H9 (cell line): Measurements from ENCODE around the gene HTR5A. TPM values are rescaled to one million over a fixed set of nuclear protein-coding genes. Genes with fewer than 3 reads are reported as not detected.

Source experiments
- DNase-seq: peaks from one replicate; pipeline ENCODE4 v3.0.0-alpha.2; 2017
- H2AFZ ChIP-seq: one replicate; pipeline ENCODE4 v1.6.1; 2013; ENCODE audit warnings: mild to moderate bottlenecking, low read length, control low read depth, moderate library complexity
- H2AK5ac ChIP-seq: 2 replicates; pipeline ENCODE4 v1.6.1; 2013; ENCODE audit warnings: low read length, control low read depth, mixed read lengths; ENCODE audit not compliant: insufficient read length
- H2BK120ac ChIP-seq: one replicate; pipeline ENCODE4 v1.6.1; 2013; ENCODE audit warnings: low read depth, mild to moderate bottlenecking, low read length, control low read depth, inconsistent platforms; ENCODE audit not compliant: poor library complexity, severe bottlenecking
- H2BK12ac ChIP-seq: 2 replicates; pipeline ENCODE4 v1.6.1; 2013; ENCODE audit warnings: low read length, control low read depth, mixed read lengths, low read depth; ENCODE audit not compliant: insufficient read length
- H2BK15ac ChIP-seq: 2 replicates; pipeline ENCODE4 v1.6.1; 2013; ENCODE audit warnings: low read depth, low read length, control low read depth
- H2BK20ac ChIP-seq: one replicate; pipeline ENCODE4 v1.6.1; 2013; ENCODE audit warnings: low read depth, mild to moderate bottlenecking, low read length, control low read depth, inconsistent platforms; ENCODE audit not compliant: poor library complexity, severe bottlenecking
- H2BK5ac ChIP-seq: 2 replicates; pipeline ENCODE4 v1.6.1; 2013; ENCODE audit warnings: low read length, control low read depth, mixed read lengths; ENCODE audit not compliant: insufficient read length
- H3K14ac ChIP-seq: 2 replicates; pipeline ENCODE4 v1.6.1; 2013; ENCODE audit warnings: low read length, control low read depth; ENCODE audit not compliant: insufficient read depth
- H3K18ac ChIP-seq: 2 replicates; pipeline ENCODE4 v1.6.1; 2013; ENCODE audit warnings: low read depth, mild to moderate bottlenecking, mixed read lengths, low read length, control low read depth; ENCODE audit not compliant: insufficient read length
- H3K23ac ChIP-seq: 2 replicates; pipeline ENCODE4 v1.6.1; 2013; ENCODE audit warnings: low read length, control low read depth, mixed read lengths, low read depth; ENCODE audit not compliant: insufficient read length
- H3K23me2 ChIP-seq: 2 replicates; pipeline ENCODE4 v1.6.1; 2013; ENCODE audit warnings: low read depth, mild to moderate bottlenecking, mixed read lengths, low read length, control low read depth; ENCODE audit not compliant: insufficient read length, poor library complexity, severe bottlenecking
- H3K27ac ChIP-seq: 2 replicates; pipeline ENCODE4 v1.5.1; 2013; ENCODE audit warnings: low read length, control low read depth, mixed read lengths, low read depth; ENCODE audit not compliant: insufficient read length
- H3K27me3 ChIP-seq: 2 replicates; pipeline ENCODE4 v1.6.1; 2013; ENCODE audit warnings: low read length, control low read depth, inconsistent platforms; ENCODE audit not compliant: insufficient read depth
- H3K4ac ChIP-seq: 2 replicates; pipeline ENCODE4 v1.6.1; 2013; ENCODE audit warnings: low read depth, mild to moderate bottlenecking, control low read depth, inconsistent platforms, low read length, moderate library complexity
- H3K4me1 ChIP-seq: 2 replicates; pipeline ENCODE4 v1.6.1; 2013; ENCODE audit warnings: low read length, control low read depth, inconsistent platforms; ENCODE audit not compliant: insufficient read depth
- H3K4me2 ChIP-seq: 2 replicates; pipeline ENCODE4 v1.6.1; 2013; ENCODE audit warnings: low read length, control low read depth, mixed read lengths; ENCODE audit not compliant: insufficient read length, insufficient read depth
- H3K56ac ChIP-seq: 2 replicates; pipeline ENCODE4 v1.6.1; 2013; ENCODE audit warnings: low read depth, mild to moderate bottlenecking, mixed read lengths, low read length, control low read depth; ENCODE audit not compliant: insufficient read length
- H3K79me1 ChIP-seq: 2 replicates; pipeline ENCODE4 v1.6.1; 2013; ENCODE audit warnings: low read depth, mild to moderate bottlenecking, moderate library complexity, low read length, control low read depth, inconsistent platforms; ENCODE audit not compliant: insufficient read depth, poor library complexity, severe bottlenecking
- H3K79me2 ChIP-seq: 2 replicates; pipeline ENCODE4 v1.6.1; 2013; ENCODE audit warnings: low read length, control low read depth, inconsistent platforms; ENCODE audit not compliant: insufficient read depth
- H3K9ac ChIP-seq: 2 replicates; pipeline ENCODE4 v1.6.1; 2013; ENCODE audit warnings: low read length, control low read depth, mixed read lengths; ENCODE audit not compliant: insufficient read length; ENCODE audit errors: extremely low read depth
- H3K9me3 ChIP-seq: one replicate; pipeline ENCODE4 v1.6.1; 2013; ENCODE audit warnings: low read depth, low read length, inconsistent platforms; ENCODE audit not compliant: control insufficient read depth
- H3T11ph ChIP-seq: one replicate; pipeline ENCODE4 v1.6.1; 2013; ENCODE audit warnings: mild to moderate bottlenecking, low read length, control low read depth, inconsistent platforms
- H4K20me1 ChIP-seq: one replicate; pipeline ENCODE4 v1.6.1; 2013; ENCODE audit not compliant: control insufficient read depth, insufficient read length, insufficient read depth
- H4K5ac ChIP-seq: 2 replicates; pipeline ENCODE4 v1.6.1; 2013; ENCODE audit warnings: low read depth, mild to moderate bottlenecking, mixed read lengths, low read length, control low read depth; ENCODE audit not compliant: insufficient read length
- H4K8ac ChIP-seq: replicated peaks from 2 replicates; pipeline ENCODE4 v1.6.1; 2013; ENCODE audit warnings: low read length, control low read depth, mixed read lengths, low read depth; ENCODE audit not compliant: insufficient read length
- H4K91ac ChIP-seq: 2 replicates; pipeline ENCODE4 v1.6.1; 2013; ENCODE audit warnings: low read depth, mild to moderate bottlenecking, moderate library complexity, mixed read lengths, low read length, control low read depth; ENCODE audit not compliant: insufficient read length
- H3K27ac Mint-ChIP-seq, 3 experiments: 2 replicates in 2 of 3; 3 replicates in 1 of 3; pipeline ENCODE4 v1.8.0; 2020 to 2021; ENCODE audit warnings: mixed read lengths in 3 of 3, mild to moderate bottlenecking in 1 of 3, moderate library complexity in 1 of 3
- H3K27me3 Mint-ChIP-seq: 2 replicates; pipeline ENCODE4 v1.8.0; 2021; ENCODE audit warnings: low read depth, mild to moderate bottlenecking, moderate library complexity, mixed read lengths
- H3K36me3 Mint-ChIP-seq, 3 experiments: 2 replicates in 2 of 3; 3 replicates in 1 of 3; pipeline ENCODE4 v1.8.0; 2020 to 2021; ENCODE audit warnings: low read depth in 3 of 3, mixed read lengths in 3 of 3; ENCODE audit not compliant: insufficient read depth in 1 of 3
- H3K4me1 Mint-ChIP-seq, 2 experiments: 2 replicates each; pipeline ENCODE4 v1.8.0; 2020; ENCODE audit warnings: mixed read lengths in 2 of 2
- H3K4me3 Mint-ChIP-seq, 2 experiments: 2 replicates in 1 of 2; 3 replicates in 1 of 2; pipeline ENCODE4 v1.8.0; 2020 to 2021; ENCODE audit warnings: mild to moderate bottlenecking in 2 of 2, mixed read lengths in 2 of 2, moderate library complexity in 1 of 2
- H3K9me3 Mint-ChIP-seq, 2 experiments: 2 replicates in 1 of 2; 3 replicates in 1 of 2; pipeline ENCODE4 v1.8.0; 2020; ENCODE audit warnings: mild to moderate bottlenecking in 2 of 2, mixed read lengths in 2 of 2, moderate library complexity in 1 of 2
- CTCF ChIP-seq: fragments of 200-600 bp; sonication (generic); conservative IDR thresholded peaks from 3 replicates; pipeline ENCODE4 v1.8.0; 2021; ENCODE audit warnings: antibody characterized with exemption, mild to moderate bottlenecking
- WGBS: extraction: QIAGEN DNeasy Blood & Tissue Kit; methylation state at CpG from one replicate; pipeline ENCODE4 v1.1.7; 2013; ENCODE audit warnings: missing lambda C conversion rate, low lambda C conversion rate, mixed read lengths; ENCODE audit not compliant: insufficient read length; ENCODE audit errors: extremely low coverage; 5-methylcytosine and 5-hydroxymethylcytosine counted together
- total RNA-seq: library from RNA; stranded (reverse); gene quantifications from 2 replicates; pipeline ENCODE4 v1.2.1, GENCODE V29; 2021

Gene HTR5A
- total RNA-seq, 1 experiment from 2014 or later, result not detected

DNA sequence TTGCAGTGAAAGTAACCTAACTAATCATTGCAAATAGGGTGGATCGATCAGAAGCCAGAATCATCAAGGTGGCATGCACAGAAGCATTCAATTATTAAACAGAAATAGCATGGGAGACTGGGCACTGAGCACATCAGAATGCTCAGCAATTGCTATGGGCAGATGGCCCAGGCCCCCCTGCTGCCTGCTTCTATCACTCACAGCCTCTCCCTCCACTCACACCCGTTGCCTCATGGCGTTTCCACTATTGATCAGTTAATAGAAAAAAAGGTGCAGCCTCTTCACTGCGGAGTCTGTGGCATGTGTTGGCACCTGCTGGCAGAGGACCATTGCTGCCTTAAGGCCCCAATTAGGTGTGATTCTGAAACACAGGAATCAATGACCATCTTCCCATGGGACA, 11.2 kb upstream of the HTR5A start:
- Histone ChIP-seq H2BK15ac (no peak overlapping the region), H4K5ac (no peak overlapping the region), H3K4me2 (no peak overlapping the region), H4K20me1 (no peaks in the 10 kb centered on the region), H3T11ph (no peak overlapping the region), H3K23me2 (no peaks in the 10 kb centered on the region), H4K91ac (no peak overlapping the region), H3K14ac (no peak overlapping the region), H2BK5ac (no peak overlapping the region), H3K4me1 (no peaks in the 10 kb centered on the region), H3K4ac (no peak overlapping the region), H2AK5ac (no peak overlapping the region), H3K23ac (no peak overlapping the region), H3K27ac (no peak overlapping the region), H3K79me2 (no peaks in the 10 kb centered on the region), H4K8ac (no peak overlapping the region), H3K56ac (no peak overlapping the region), H3K9ac (no peak overlapping the region), H2BK12ac (no peak overlapping the region), H3K27me3 (no peaks in the 10 kb centered on the region), H2BK20ac (no peak overlapping the region), H2BK120ac (no peak overlapping the region), H3K18ac (no peak overlapping the region), H3K9me3 (no peaks in the 10 kb centered on the region), H2AFZ (no peak overlapping the region), H3K79me1 (no peaks in the 10 kb centered on the region)
- H3K27ac Mint-ChIP-seq, result no peak overlapping the region
- no CpG with 5 or more reads among the region's 4 CpGs for WGBS
- peaks cover 1% of the 10 kb centered on the region; the same call in 1 of the 2 replicates for H3K27me3 Mint-ChIP-seq
- peaks cover 0 to 1% (median 0%) of the 10 kb centered on the region in 3 experiments; a peak in 2 of 7 replicates for H3K36me3 Mint-ChIP-seq
- no peaks in the 10 kb centered on the region; a peak in 1 of 4 replicates for H3K4me1 Mint-ChIP-seq
- no peak for TF ChIP-seq CTCF
- H3K9me3 Mint-ChIP-seq, result no peaks in the 10 kb centered on the region
- H3K4me3 Mint-ChIP-seq, result no peak overlapping the region
- DNase-seq, result no peak
